Keratinocyte (primary cell): ENCODE data around the gene REG4. TPM values are rescaled to one million over a fixed set of nuclear protein-coding genes. Genes with fewer than 3 reads are reported as not detected.

Experiments
- DNase-seq: peaks from one replicate; pipeline ENCODE4 v3.0.0-alpha.2; 2011; ENCODE audit warnings: low read depth, missing footprints, low spot score
- FAIRE-seq: peaks from 2 replicates; lab custom pipeline; 2011; peaks lifted over from hg19 to GRCh38; lab: Jason Lieb, UNC
- H2AFZ ChIP-seq: 2 replicates; pipeline ENCODE4 v1.6.0; 2012; ENCODE audit warnings: low read length, control low read depth, inconsistent platforms; ENCODE audit not compliant: control insufficient read depth
- H3K27ac ChIP-seq: 2 replicates; pipeline ENCODE4 v1.5.1; 2011; ENCODE audit warnings: low read length; ENCODE audit not compliant: control insufficient read depth, insufficient read depth
- H3K27me3 ChIP-seq: 3 replicates; pipeline ENCODE4 v1.6.0; 2011; ENCODE audit warnings: low read length; ENCODE audit not compliant: control insufficient read depth, insufficient read depth; ENCODE audit errors: extremely low read depth
- H3K36me3 ChIP-seq, 2 experiments: 2 replicates in 1 of 2; 3 replicates in 1 of 2; pipeline ENCODE4 v1.5.1; 2011; ENCODE audit warnings: low read length in 2 of 2, mild to moderate bottlenecking in 1 of 2; ENCODE audit not compliant: control insufficient read depth in 2 of 2, insufficient read depth in 2 of 2; ENCODE audit errors: extremely low read depth in 1 of 2
- H3K4me1 ChIP-seq: 3 replicates; pipeline ENCODE4 v1.5.1; 2011; ENCODE audit warnings: low read length; ENCODE audit not compliant: control insufficient read depth, insufficient read depth; ENCODE audit errors: extremely low read depth
- H3K4me2 ChIP-seq: 3 replicates; pipeline ENCODE4 v1.6.0; 2011; ENCODE audit warnings: low read depth, low read length; ENCODE audit not compliant: control insufficient read depth, insufficient read depth; ENCODE audit errors: extremely low read depth
- H3K4me3 ChIP-seq, 3 experiments: fragments of 200-600 bp in 1 of 3; sonication (generic) in 1 of 3; 2 replicates in 2 of 3; 3 replicates in 1 of 3; pipeline ENCODE4 v1.5.1; 2011 to 2016; ENCODE audit warnings: low read length in 3 of 3, mild to moderate bottlenecking in 3 of 3, control low read depth in 2 of 3, inconsistent platforms in 1 of 3, low read depth in 1 of 3, mixed read lengths in 1 of 3, mixed run types in 1 of 3, moderate library complexity in 1 of 3; ENCODE audit not compliant: control insufficient read depth in 2 of 3, insufficient read depth in 2 of 3; ENCODE audit errors: extremely low read depth in 1 of 3
- H3K79me2 ChIP-seq: 2 replicates; pipeline ENCODE4 v1.6.0; 2012; ENCODE audit warnings: low read length; ENCODE audit not compliant: control insufficient read depth, insufficient read depth
- H3K9ac ChIP-seq: 3 replicates; pipeline ENCODE4 v1.6.0; 2011; ENCODE audit warnings: low read length; ENCODE audit not compliant: control insufficient read depth, insufficient read depth; ENCODE audit errors: extremely low read depth
- H3K9me1 ChIP-seq: 3 replicates; pipeline ENCODE4 v1.6.0; 2011; ENCODE audit warnings: low read length; ENCODE audit not compliant: control insufficient read depth, insufficient read depth; ENCODE audit errors: extremely low read depth
- H3K9me3 ChIP-seq: 2 replicates; pipeline ENCODE4 v1.5.1; 2012; ENCODE audit warnings: low read depth, low read length; ENCODE audit not compliant: control insufficient read depth
- H4K20me1 ChIP-seq: 3 replicates; pipeline ENCODE4 v1.6.0; 2011; ENCODE audit warnings: low read length; ENCODE audit not compliant: control insufficient read depth, insufficient read depth; ENCODE audit errors: extremely low read depth
- EZH2 ChIP-seq: IDR thresholded peaks from one replicate; pipeline ENCODE4 v1.6.1; 2012; ENCODE audit warnings: inconsistent platforms, mild to moderate bottlenecking, low read length, moderate library complexity
- dilution Hi-C: fragments of 300-500 bp; cut with MboI; formaldehyde crosslinking; loops from one replicate; pipeline ENCODE4 v1.7.0; 2020; ENCODE audit warnings: low sequenced_read_pairs; ENCODE audit not compliant: extremely low pct_ligation_motif_present
- polyA plus RNA-seq, 5 experiments: library from polyadenylated mRNA; depleted of rRNA in 3 of 5; stranded (reverse) in 3 of 5; stranded (forward) in 1 of 5; unstranded in 1 of 5; fragments of >200 nt; gene quantifications; 1 replicate in 1 of 5; 2 replicates in 3 of 5; 3 replicates in 1 of 5; pipeline versions ENCODE4 v1.2.1 to v1.2.3, GENCODE V29; 2011 to 2012; ENCODE audit warnings: missing spikeins in 2 of 5, low read depth in 1 of 5, low replicate concordance in 1 of 5
- TF ChIP-seq, protein P1 (sequence below), 3 experiments: IDR thresholded peaks in 1 of 3; conservative IDR thresholded peaks in 1 of 3; optimal IDR thresholded peaks in 1 of 3; 2 replicates in 2 of 3; 3 replicates in 1 of 3; pipeline versions ENCODE3 to v1.5.1; 2011; ENCODE audit warnings: low read length in 3 of 3, mild to moderate bottlenecking in 3 of 3, moderate library complexity in 2 of 3, control low read depth in 1 of 3, inconsistent platforms in 1 of 3; ENCODE audit not compliant: insufficient read depth in 2 of 3; ENCODE audit errors: extremely low read depth in 1 of 3

The REG4 gene
- polyA plus RNA-seq, 1 donor (not counting 4 experiments of a cell fraction or from before 2014, with no cell fraction given) = not detected

- Histone ChIP-seq H3K36me3 (no peaks in the 10 kb centered on the region), H3K4me1 (no peaks in the 10 kb centered on the region), H3K27ac (no peak overlapping the region), H3K9me3 (no peaks in the 10 kb centered on the region), H3K4me3 (no peak overlapping the region), H4K20me1 (no peaks in the 10 kb centered on the region), H2AFZ (no peak overlapping the region), H3K4me2 (no peak overlapping the region), H3K9me1 (no peaks in the 10 kb centered on the region), H3K9ac (no peak overlapping the region), H3K79me2 (no peaks in the 10 kb centered on the region), H3K27me3 (no peaks in the 10 kb centered on the region)
- FAIRE-seq (no peak), DNase-seq (no peak)
- dilution Hi-C loops = no loop called here
- TF ChIP-seq, protein P1, sequence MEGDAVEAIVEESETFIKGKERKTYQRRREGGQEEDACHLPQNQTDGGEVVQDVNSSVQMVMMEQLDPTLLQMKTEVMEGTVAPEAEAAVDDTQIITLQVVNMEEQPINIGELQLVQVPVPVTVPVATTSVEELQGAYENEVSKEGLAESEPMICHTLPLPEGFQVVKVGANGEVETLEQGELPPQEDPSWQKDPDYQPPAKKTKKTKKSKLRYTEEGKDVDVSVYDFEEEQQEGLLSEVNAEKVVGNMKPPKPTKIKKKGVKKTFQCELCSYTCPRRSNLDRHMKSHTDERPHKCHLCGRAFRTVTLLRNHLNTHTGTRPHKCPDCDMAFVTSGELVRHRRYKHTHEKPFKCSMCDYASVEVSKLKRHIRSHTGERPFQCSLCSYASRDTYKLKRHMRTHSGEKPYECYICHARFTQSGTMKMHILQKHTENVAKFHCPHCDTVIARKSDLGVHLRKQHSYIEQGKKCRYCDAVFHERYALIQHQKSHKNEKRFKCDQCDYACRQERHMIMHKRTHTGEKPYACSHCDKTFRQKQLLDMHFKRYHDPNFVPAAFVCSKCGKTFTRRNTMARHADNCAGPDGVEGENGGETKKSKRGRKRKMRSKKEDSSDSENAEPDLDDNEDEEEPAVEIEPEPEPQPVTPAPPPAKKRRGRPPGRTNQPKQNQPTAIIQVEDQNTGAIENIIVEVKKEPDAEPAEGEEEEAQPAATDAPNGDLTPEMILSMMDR (optimal IDR thresholded peaks at IDR 0.05 in 1 of 3, IDR thresholded peaks at IDR 0.05 in 1 of 3, conservative IDR thresholded peaks at IDR 0.05 in 1 of 3; ENCODE audit: extremely low read depth in 1 of 3, insufficient read depth in 2 of 3, low read length in 3 of 3) = no peak
- TF ChIP-seq EZH2 = no peak
Observed at GRCh38 chr1:119797162-119797561, 14.1 kb downstream of the REG4 start.

DNA sequence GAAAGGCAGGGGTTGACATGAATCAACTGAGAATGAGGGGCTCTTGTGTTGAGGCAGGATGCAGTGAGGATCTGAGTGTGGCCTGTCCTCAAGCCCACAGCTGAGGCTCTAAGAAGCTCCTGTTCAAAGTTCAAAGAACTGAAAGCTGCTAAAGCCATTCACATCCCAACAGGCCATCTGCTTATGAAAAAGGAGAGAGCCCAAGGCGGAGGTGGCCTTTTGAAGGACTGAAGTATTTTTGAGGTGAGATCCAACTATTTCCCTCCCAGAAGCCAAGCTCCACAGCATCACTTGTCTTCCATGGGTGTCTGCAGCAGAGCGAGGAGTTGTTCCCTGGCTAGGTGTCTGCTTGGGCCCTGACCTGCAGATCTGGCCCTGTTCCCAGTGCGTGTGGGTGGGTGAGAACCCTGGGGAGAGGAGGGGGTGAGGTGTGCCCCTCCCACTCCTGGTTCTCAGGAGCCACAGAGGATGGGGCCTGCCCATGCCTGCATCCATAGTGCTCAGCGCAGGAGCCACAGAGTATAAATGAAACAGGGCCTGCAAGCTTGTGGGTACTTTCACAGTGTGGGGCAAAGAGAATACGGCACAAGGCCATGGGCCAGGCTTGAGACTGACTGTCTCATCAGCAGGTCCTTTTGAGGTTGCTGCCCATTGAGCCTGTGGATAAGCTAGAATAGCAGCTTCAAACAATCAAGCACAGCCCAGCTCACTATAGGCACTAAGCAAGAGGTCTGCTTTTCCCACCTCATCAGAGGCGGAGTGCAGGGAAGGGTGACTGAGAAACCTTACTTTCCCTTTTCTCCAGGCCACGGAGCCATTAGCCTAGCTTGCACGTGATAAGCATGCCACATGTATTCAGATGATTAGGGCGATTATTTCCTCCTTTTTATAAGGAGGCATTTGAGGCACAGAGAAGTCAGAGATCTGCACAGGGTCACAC lies 15.7 kb downstream of the REG4 start:
- Histone ChIP-seq H3K27ac (no peak overlapping the region), H3K4me3 (no peak overlapping the region), H3K9ac (no peak overlapping the region), H3K9me3 (no peaks in the 10 kb centered on the region), H3K79me2 (no peaks in the 10 kb centered on the region), H2AFZ (no peak overlapping the region), H3K9me1 (no peaks in the 10 kb centered on the region), H4K20me1 (no peaks in the 10 kb centered on the region), H3K36me3 (no peaks in the 10 kb centered on the region), H3K4me1 (no peaks in the 10 kb centered on the region), H3K27me3 (no peaks in the 10 kb centered on the region), H3K4me2 (no peak overlapping the region)
- dilution Hi-C loops = no loop called here
- no peak for DNase-seq
- FAIRE-seq = no peak
- TF ChIP-seq EZH2 = no peak
- TF ChIP-seq, protein P1 (optimal IDR thresholded peaks at IDR 0.05 in 1 of 3, IDR thresholded peaks at IDR 0.05 in 1 of 3, conservative IDR thresholded peaks at IDR 0.05 in 1 of 3; ENCODE audit: extremely low read depth in 1 of 3, insufficient read depth in 2 of 3, low read length in 3 of 3) = no peak
